GM12878 (cell line): ENCODE measurements around the gene SMIM43. TPM values are rescaled to one million over a fixed set of nuclear protein-coding genes. Genes with fewer than 3 reads are reported as not detected.

Source experiments
- BACH1 ChIP-seq: fragments of 450-650 bp; IDR thresholded peaks from 2 replicates; pipeline ENCODE4 v1.6.1; 2017; ENCODE audit warnings: mild to moderate bottlenecking, borderline replicate concordance
- BRCA1 ChIP-seq: IDR thresholded peaks from 2 replicates; pipeline ENCODE4 v1.6.1; 2011; ENCODE audit warnings: low read depth, low read length, improper control_type of control experiment
- CBFB ChIP-seq: IDR thresholded peaks from 2 replicates; pipeline ENCODE4 v1.6.1; 2016; ENCODE audit warnings: antibody characterized with exemption, low read depth
- FOS ChIP-seq: IDR thresholded peaks from 3 replicates; pipeline ENCODE4 v1.6.1; 2011; ENCODE audit warnings: borderline replicate concordance; ENCODE audit not compliant: insufficient read length; ENCODE audit errors: extremely low read depth
- LARP7 ChIP-seq: fragments of 450-650 bp; IDR thresholded peaks from 2 replicates; pipeline ENCODE4 v1.6.1; 2017; ENCODE audit warnings: mild to moderate bottlenecking
- MTA3 ChIP-seq: IDR thresholded peaks from 2 replicates; pipeline ENCODE4 v1.6.1; 2012; ENCODE audit warnings: low read length, inconsistent platforms, borderline replicate concordance
- NBN ChIP-seq: fragments of 450-650 bp; IDR thresholded peaks from 2 replicates; pipeline ENCODE4 v1.6.1; 2016
- PAX5 ChIP-seq: IDR thresholded peaks from 2 replicates; pipeline ENCODE4 v1.6.1; 2011; ENCODE audit warnings: low read depth, low read length, borderline replicate concordance
- PML ChIP-seq: IDR thresholded peaks from 2 replicates; pipeline ENCODE4 v1.6.1; 2012; ENCODE audit warnings: low read length, inconsistent platforms
- RAD51 ChIP-seq: fragments of 450-650 bp; IDR thresholded peaks from 2 replicates; pipeline ENCODE4 v1.6.1; 2016; ENCODE audit warnings: moderate library complexity, mild to moderate bottlenecking, inconsistent platforms
- SUPT20H ChIP-seq: IDR thresholded peaks from 2 replicates; pipeline ENCODE4 v1.6.1; 2011; ENCODE audit warnings: low read depth, mild to moderate bottlenecking, low read length, moderate library complexity, borderline replicate concordance; ENCODE audit not compliant: control insufficient read depth
- TARDBP ChIP-seq: IDR thresholded peaks from 2 replicates; pipeline ENCODE4 v1.6.1; 2016; ENCODE audit warnings: borderline replicate concordance
- TBL1XR1 ChIP-seq: IDR thresholded peaks from 2 replicates; pipeline ENCODE4 v1.6.1; 2012; ENCODE audit warnings: low read depth, low read length, improper control_type of control experiment
- TCF12 ChIP-seq: IDR thresholded peaks from 2 replicates; pipeline ENCODE4 v1.6.1; 2011; ENCODE audit warnings: low read depth, mild to moderate bottlenecking, low read length
- ZNF384 ChIP-seq: IDR thresholded peaks from 2 replicates; pipeline ENCODE4 v1.6.1; 2012; ENCODE audit warnings: low read depth, mild to moderate bottlenecking, low read length, improper control_type of control experiment, borderline replicate concordance
- polyA plus RNA-seq, 11 experiments: library from polyadenylated mRNA; depleted of rRNA in 4 of 11; unstranded in 6 of 11; stranded (reverse) in 5 of 11; fragments of >200 nt; fragmentation: Nextera tagmentation in 4 of 11; fragmentation: Illumina TruSeq in 1 of 11; extraction: Ambion mirVana in 4 of 11; extraction: Trizol in 1 of 11; gene quantifications; 1 replicate in 1 of 11; 2 replicates in 10 of 11; pipeline versions ENCODE4 v1.2.1 to v1.2.3, GENCODE V29; 2011 to 2016; ENCODE audit warnings: inconsistent platforms in 2 of 11, missing spikeins in 2 of 11, low read depth in 1 of 11
- total RNA-seq, 4 experiments: library from RNA; depleted of rRNA in 3 of 4; stranded (reverse); fragments of >200 nt in 3 of 4; fragmentation: Illumina TruSeq in 1 of 4; extraction: Trizol in 1 of 4; gene quantifications; 2 replicates each; pipeline versions ENCODE4 v1.2.1 to v1.2.3, GENCODE V29; 2013 to 2021
- TF ChIP-seq, protein P1 (sequence below): IDR thresholded peaks from 2 replicates; pipeline ENCODE4 v1.6.1; 2012; ENCODE audit warnings: low read depth, low read length, improper control_type of control experiment
- TF ChIP-seq, protein P2 (sequence below): fragments of 450-650 bp; IDR thresholded peaks from 2 replicates; pipeline ENCODE4 v1.6.1; 2017; ENCODE audit warnings: mild to moderate bottlenecking, moderate library complexity
- TF ChIP-seq, protein P3 (sequence below): fragments of 450-650 bp; IDR thresholded peaks from 2 replicates; pipeline ENCODE4 v1.6.1; 2016; ENCODE audit warnings: mild to moderate bottlenecking, moderate library complexity, borderline replicate concordance

SMIM43 gene
- total and polyA plus RNA-seq, 10 of the 15 experiments (the other 5 are each of a cell fraction or from before 2014, with no cell fraction given) = 0.12 TPM; not detected in 9

DNA sequence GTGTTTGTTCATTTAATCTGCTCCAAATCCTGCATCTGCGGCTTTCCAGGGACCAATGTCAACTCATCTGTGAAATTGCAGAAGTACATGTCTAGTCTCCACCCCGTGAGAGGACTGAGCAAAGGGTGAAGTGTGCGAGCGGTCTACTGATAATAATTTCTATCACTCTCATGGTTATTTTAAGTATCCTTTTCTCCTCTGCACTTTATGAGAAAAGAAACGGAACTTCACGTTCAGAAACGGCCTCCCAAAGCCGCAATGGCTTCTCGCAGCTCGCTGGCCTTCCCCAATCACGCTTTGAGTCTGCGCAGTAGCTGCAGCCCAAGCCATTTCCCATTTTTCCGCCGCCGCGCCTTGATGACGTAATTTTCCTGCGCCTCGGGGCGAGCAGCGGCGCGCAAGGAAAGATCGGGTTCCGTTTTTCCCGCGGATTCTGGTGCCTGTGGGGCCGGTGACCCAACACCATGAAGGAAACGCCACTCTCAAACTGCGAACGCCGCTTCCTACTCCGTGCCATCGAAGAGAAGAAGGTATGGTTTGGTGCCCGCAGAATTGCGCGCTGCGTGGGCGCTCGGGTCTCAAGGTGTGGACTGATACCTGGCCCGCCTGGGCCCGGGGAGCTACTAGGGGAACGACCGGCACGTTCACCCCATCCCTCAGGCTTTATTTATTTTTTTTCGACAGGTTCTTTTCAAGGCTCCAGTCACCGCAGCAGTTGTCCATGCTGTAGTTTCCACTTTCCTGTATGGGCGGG is 36.2 kb upstream of the SMIM43 start, which contains the start of gene EXOSC9 (continued):
- peak; percentile 78; the same call in 1 of the 2 replicates for TF ChIP-seq LARP7
- TF ChIP-seq TBL1XR1 = peak; percentile 21; the same call in 1 of the 2 replicates
- TF ChIP-seq BRCA1 = no peak
- TF ChIP-seq, protein P1, sequence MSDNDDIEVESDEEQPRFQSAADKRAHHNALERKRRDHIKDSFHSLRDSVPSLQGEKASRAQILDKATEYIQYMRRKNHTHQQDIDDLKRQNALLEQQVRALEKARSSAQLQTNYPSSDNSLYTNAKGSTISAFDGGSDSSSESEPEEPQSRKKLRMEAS = no peak
- TF ChIP-seq FOS = no peak
- peak; percentile 46; the same call in 1 of the 2 replicates for TF ChIP-seq RAD51
- peak; percentile 56; the same call in 1 of the 2 replicates for TF ChIP-seq TCF12
- no peak for TF ChIP-seq PAX5
- no peak for TF ChIP-seq MTA3
- TF ChIP-seq, protein P2, sequence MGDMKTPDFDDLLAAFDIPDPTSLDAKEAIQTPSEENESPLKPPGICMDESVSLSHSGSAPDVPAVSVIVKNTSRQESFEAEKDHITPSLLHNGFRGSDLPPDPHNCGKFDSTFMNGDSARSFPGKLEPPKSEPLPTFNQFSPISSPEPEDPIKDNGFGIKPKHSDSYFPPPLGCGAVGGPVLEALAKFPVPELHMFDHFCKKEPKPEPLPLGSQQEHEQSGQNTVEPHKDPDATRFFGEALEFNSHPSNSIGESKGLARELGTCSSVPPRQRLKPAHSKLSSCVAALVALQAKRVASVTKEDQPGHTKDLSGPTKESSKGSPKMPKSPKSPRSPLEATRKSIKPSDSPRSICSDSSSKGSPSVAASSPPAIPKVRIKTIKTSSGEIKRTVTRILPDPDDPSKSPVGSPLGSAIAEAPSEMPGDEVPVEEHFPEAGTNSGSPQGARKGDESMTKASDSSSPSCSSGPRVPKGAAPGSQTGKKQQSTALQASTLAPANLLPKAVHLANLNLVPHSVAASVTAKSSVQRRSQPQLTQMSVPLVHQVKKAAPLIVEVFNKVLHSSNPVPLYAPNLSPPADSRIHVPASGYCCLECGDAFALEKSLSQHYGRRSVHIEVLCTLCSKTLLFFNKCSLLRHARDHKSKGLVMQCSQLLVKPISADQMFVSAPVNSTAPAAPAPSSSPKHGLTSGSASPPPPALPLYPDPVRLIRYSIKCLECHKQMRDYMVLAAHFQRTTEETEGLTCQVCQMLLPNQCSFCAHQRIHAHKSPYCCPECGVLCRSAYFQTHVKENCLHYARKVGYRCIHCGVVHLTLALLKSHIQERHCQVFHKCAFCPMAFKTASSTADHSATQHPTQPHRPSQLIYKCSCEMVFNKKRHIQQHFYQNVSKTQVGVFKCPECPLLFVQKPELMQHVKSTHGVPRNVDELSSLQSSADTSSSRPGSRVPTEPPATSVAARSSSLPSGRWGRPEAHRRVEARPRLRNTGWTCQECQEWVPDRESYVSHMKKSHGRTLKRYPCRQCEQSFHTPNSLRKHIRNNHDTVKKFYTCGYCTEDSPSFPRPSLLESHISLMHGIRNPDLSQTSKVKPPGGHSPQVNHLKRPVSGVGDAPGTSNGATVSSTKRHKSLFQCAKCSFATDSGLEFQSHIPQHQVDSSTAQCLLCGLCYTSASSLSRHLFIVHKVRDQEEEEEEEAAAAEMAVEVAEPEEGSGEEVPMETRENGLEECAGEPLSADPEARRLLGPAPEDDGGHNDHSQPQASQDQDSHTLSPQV = no peak
- TF ChIP-seq, protein P3, sequence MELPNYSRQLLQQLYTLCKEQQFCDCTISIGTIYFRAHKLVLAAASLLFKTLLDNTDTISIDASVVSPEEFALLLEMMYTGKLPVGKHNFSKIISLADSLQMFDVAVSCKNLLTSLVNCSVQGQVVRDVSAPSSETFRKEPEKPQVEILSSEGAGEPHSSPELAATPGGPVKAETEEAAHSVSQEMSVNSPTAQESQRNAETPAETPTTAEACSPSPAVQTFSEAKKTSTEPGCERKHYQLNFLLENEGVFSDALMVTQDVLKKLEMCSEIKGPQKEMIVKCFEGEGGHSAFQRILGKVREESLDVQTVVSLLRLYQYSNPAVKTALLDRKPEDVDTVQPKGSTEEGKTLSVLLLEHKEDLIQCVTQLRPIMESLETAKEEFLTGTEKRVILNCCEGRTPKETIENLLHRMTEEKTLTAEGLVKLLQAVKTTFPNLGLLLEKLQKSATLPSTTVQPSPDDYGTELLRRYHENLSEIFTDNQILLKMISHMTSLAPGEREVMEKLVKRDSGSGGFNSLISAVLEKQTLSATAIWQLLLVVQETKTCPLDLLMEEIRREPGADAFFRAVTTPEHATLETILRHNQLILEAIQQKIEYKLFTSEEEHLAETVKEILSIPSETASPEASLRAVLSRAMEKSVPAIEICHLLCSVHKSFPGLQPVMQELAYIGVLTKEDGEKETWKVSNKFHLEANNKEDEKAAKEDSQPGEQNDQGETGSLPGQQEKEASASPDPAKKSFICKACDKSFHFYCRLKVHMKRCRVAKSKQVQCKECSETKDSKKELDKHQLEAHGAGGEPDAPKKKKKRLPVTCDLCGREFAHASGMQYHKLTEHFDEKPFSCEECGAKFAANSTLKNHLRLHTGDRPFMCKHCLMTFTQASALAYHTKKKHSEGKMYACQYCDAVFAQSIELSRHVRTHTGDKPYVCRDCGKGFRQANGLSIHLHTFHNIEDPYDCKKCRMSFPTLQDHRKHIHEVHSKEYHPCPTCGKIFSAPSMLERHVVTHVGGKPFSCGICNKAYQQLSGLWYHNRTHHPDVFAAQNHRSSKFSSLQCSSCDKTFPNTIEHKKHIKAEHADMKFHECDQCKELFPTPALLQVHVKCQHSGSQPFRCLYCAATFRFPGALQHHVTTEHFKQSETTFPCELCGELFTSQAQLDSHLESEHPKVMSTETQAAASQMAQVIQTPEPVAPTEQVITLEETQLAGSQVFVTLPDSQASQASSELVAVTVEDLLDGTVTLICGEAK = peak; percentile 14; the same call in 1 of the 2 replicates
- TF ChIP-seq NBN = peak; percentile 98
- TF ChIP-seq BACH1 = peak; percentile 59; the same call in 1 of the 2 replicates
- no peak for TF ChIP-seq ZNF384
- peak; percentile 88 for TF ChIP-seq PML
- peak; percentile 95 for TF ChIP-seq CBFB
- peak; percentile 54; the same call in 1 of the 2 replicates for TF ChIP-seq TARDBP
- TF ChIP-seq SUPT20H = no peak
